Mesenchymal stem cell (in vitro differentiated cells and primary cell): Measurements from ENCODE around the gene ABCC4.

ENCODE experiments used
- DNase-seq: peaks from one replicate; pipeline ENCODE4 v3.0.0-alpha.2; 2013
- H2AFZ ChIP-seq: one replicate; pipeline ENCODE4 v1.6.1; 2013; ENCODE audit warnings: low read depth, mild to moderate bottlenecking, control low read depth, inconsistent platforms, low read length, moderate library complexity
- H2AK5ac ChIP-seq: 2 replicates; pipeline ENCODE4 v1.6.1; 2013; ENCODE audit warnings: low read length, moderate library complexity, mild to moderate bottlenecking, inconsistent platforms; ENCODE audit not compliant: severe bottlenecking
- H2BK120ac ChIP-seq: one replicate; pipeline ENCODE4 v1.6.1; 2013; ENCODE audit warnings: low read depth, mild to moderate bottlenecking, inconsistent platforms, low read length, moderate library complexity
- H2BK12ac ChIP-seq, 2 experiments: one replicate each; pipeline ENCODE4 v1.6.1; 2013; ENCODE audit warnings: inconsistent platforms in 2 of 2, low read length in 2 of 2, mild to moderate bottlenecking in 2 of 2, moderate library complexity in 2 of 2, control low read depth in 1 of 2
- H2BK15ac ChIP-seq: one replicate; pipeline ENCODE4 v1.6.1; 2013; ENCODE audit warnings: mild to moderate bottlenecking, low read depth, inconsistent platforms; ENCODE audit not compliant: poor library complexity, severe bottlenecking
- H2BK5ac ChIP-seq: 2 replicates; pipeline ENCODE4 v1.6.1; 2013; ENCODE audit warnings: low read depth, mild to moderate bottlenecking, low read length, control low read depth, inconsistent platforms; ENCODE audit not compliant: poor library complexity, severe bottlenecking
- H3K14ac ChIP-seq, 2 experiments: one replicate each; pipeline ENCODE4 v1.6.1; 2013; ENCODE audit warnings: inconsistent platforms in 2 of 2, low read length in 2 of 2, control low read depth in 1 of 2, mild to moderate bottlenecking in 1 of 2, moderate library complexity in 1 of 2
- H3K18ac ChIP-seq, 2 experiments: one replicate each; pipeline ENCODE4 v1.6.1; 2013; ENCODE audit warnings: inconsistent platforms in 2 of 2, low read length in 2 of 2, control low read depth in 1 of 2, low read depth in 1 of 2, mild to moderate bottlenecking in 1 of 2
- H3K23ac ChIP-seq, 2 experiments: one replicate each; pipeline ENCODE4 v1.6.1; 2013; ENCODE audit warnings: inconsistent platforms in 2 of 2, low read length in 2 of 2, mild to moderate bottlenecking in 2 of 2, moderate library complexity in 2 of 2, control low read depth in 1 of 2
- H3K27ac ChIP-seq: 2 replicates; pipeline ENCODE4 v1.5.1; 2013; ENCODE audit warnings: mild to moderate bottlenecking, moderate library complexity, low read length, control low read depth, inconsistent platforms; ENCODE audit not compliant: poor library complexity, severe bottlenecking
- H3K27me3 ChIP-seq, 2 experiments: 2 replicates each; pipeline versions ENCODE4 v1.6.1 to v1.7.0; 2013; ENCODE audit warnings: low read length in 2 of 2, mild to moderate bottlenecking in 2 of 2, moderate library complexity in 2 of 2, control low read depth in 1 of 2, inconsistent platforms in 1 of 2; ENCODE audit not compliant: control insufficient read depth in 1 of 2, insufficient read depth in 1 of 2
- H3K36me3 ChIP-seq, 2 experiments: 2 replicates each; pipeline versions ENCODE4 v1.6.1 to v1.7.0; 2013; ENCODE audit warnings: low read length in 2 of 2, control low read depth in 1 of 2, inconsistent platforms in 1 of 2, low read depth in 1 of 2, mild to moderate bottlenecking in 1 of 2; ENCODE audit not compliant: insufficient read depth in 2 of 2, control insufficient read depth in 1 of 2
- H3K4ac ChIP-seq, 2 experiments: one replicate each; pipeline ENCODE4 v1.6.1; 2013; ENCODE audit warnings: inconsistent platforms in 2 of 2, low read length in 2 of 2, mild to moderate bottlenecking in 2 of 2, moderate library complexity in 2 of 2, control low read depth in 1 of 2, low read depth in 1 of 2
- H3K4me1 ChIP-seq: 2 replicates; pipeline ENCODE4 v1.6.1; 2013; ENCODE audit warnings: low read depth, low read length, control low read depth; ENCODE audit not compliant: control insufficient read depth, insufficient read depth
- H3K4me2 ChIP-seq: 2 replicates; pipeline ENCODE4 v1.6.1; 2013; ENCODE audit warnings: low read length, mild to moderate bottlenecking, inconsistent platforms; ENCODE audit not compliant: poor library complexity, severe bottlenecking
- H3K4me3 ChIP-seq, 2 experiments: 2 replicates each; pipeline versions ENCODE4 v1.5.1 to v1.7.0; 2013; ENCODE audit warnings: low read length in 2 of 2, mild to moderate bottlenecking in 2 of 2, control low read depth in 1 of 2, low read depth in 1 of 2; ENCODE audit not compliant: insufficient read depth in 1 of 2
- H3K79me1 ChIP-seq: replicated peaks from 2 replicates; pipeline ENCODE4 v1.6.1; 2013; ENCODE audit warnings: mild to moderate bottlenecking, control low read depth, low read length, inconsistent platforms; ENCODE audit not compliant: poor library complexity, severe bottlenecking
- H3K9ac ChIP-seq: 2 replicates; pipeline ENCODE4 v1.7.0; 2013; ENCODE audit warnings: mild to moderate bottlenecking, low read length, moderate library complexity
- H3K9me3 ChIP-seq: 2 replicates; pipeline ENCODE4 v1.7.0; 2013; ENCODE audit warnings: mild to moderate bottlenecking, low read length; ENCODE audit not compliant: control insufficient read depth
- H4K8ac ChIP-seq: one replicate; pipeline ENCODE4 v1.6.1; 2013; ENCODE audit warnings: inconsistent platforms, mild to moderate bottlenecking, low read length, moderate library complexity
- H4K91ac ChIP-seq: one replicate; pipeline ENCODE4 v1.6.1; 2013; ENCODE audit warnings: mild to moderate bottlenecking, low read length, inconsistent platforms
- WGBS: methylation state at CpG from one replicate; pipeline ENCODE4 v1.1.7; 2013; ENCODE audit warnings: mixed read lengths; 5-methylcytosine and 5-hydroxymethylcytosine counted together

Gene ABCC4

GRCh38 chr13:95155093-95155492 lies 146.2 kb downstream of the ABCC4 start:
- no peaks in the 10 kb centered on the region for H3K27me3 ChIP-seq
- H3K18ac ChIP-seq = no peak overlapping the region
- H2BK5ac ChIP-seq = no peak overlapping the region
- no peak overlapping the region for H3K4me2 ChIP-seq
- no peaks in the 10 kb centered on the region for H3K9me3 ChIP-seq
- no peak overlapping the region for H3K23ac ChIP-seq
- no peak overlapping the region for H2AFZ ChIP-seq
- no peak overlapping the region for H4K8ac ChIP-seq
- H3K36me3 ChIP-seq = peaks cover 10 to 15% of the 10 kb centered on the region in 2 experiments
- no peak overlapping the region for H3K4ac ChIP-seq
- no CpG with 5 or more reads among the region's 4 CpGs for WGBS
- no peak overlapping the region for H2AK5ac ChIP-seq
- H3K4me1 ChIP-seq = no peaks in the 10 kb centered on the region
- H3K79me1 ChIP-seq = peaks cover 8% of the 10 kb centered on the region
- no peak overlapping the region for H2BK120ac ChIP-seq
- no peak overlapping the region for H3K14ac ChIP-seq
- H2BK15ac ChIP-seq = no peak overlapping the region
- no peak overlapping the region for H4K91ac ChIP-seq
- H3K27ac ChIP-seq = no peak overlapping the region
- DNase-seq = peak; percentile 29
- no peak overlapping the region for H3K9ac ChIP-seq
- no peak overlapping the region for H2BK12ac ChIP-seq
- H3K4me3 ChIP-seq = no peak overlapping the region

- H2BK12ac ChIP-seq = no peak overlapping the region
- H2BK5ac ChIP-seq = no peak overlapping the region
- H2BK120ac ChIP-seq = no peak overlapping the region
- no peak for DNase-seq
- H2AFZ ChIP-seq = no peak overlapping the region
- no peak overlapping the region for H3K4me2 ChIP-seq
- H3K23ac ChIP-seq = no peak overlapping the region
- no peak overlapping the region for H3K9ac ChIP-seq
- peaks cover 13% of the 10 kb centered on the region for H3K79me1 ChIP-seq
- no peak overlapping the region for H3K14ac ChIP-seq
- peaks cover 3 to 14% of the 10 kb centered on the region in 2 experiments for H3K36me3 ChIP-seq
- H3K18ac ChIP-seq = no peak overlapping the region
- no peaks in the 10 kb centered on the region for H3K4me1 ChIP-seq
- no peak overlapping the region for H3K27ac ChIP-seq
- no peak overlapping the region for H2BK15ac ChIP-seq
- H3K9me3 ChIP-seq = no peaks in the 10 kb centered on the region
- no peak overlapping the region for H4K91ac ChIP-seq
- H4K8ac ChIP-seq = no peak overlapping the region
- 67% methylated on average over 1 of the region's 3 CpGs for WGBS
- no peak overlapping the region for H3K4ac ChIP-seq
- H2AK5ac ChIP-seq = no peak overlapping the region
- H3K27me3 ChIP-seq = no peaks in the 10 kb centered on the region
- no peak overlapping the region for H3K4me3 ChIP-seq
Measured at GRCh38 chr13:95154413-95154886, 146.8 kb downstream of the ABCC4 start.

GRCh38 chr13:95153647-95154412 lies 147.4 kb downstream of the ABCC4 start:
- no peaks in the 10 kb centered on the region for H3K27me3 ChIP-seq
- H3K9ac ChIP-seq = peak overlapping the region; percentile 5
- H2AK5ac ChIP-seq = no peak overlapping the region
- peak; percentile 47 for DNase-seq
- H2BK120ac ChIP-seq = no peak overlapping the region
- peaks cover 0 to 14% of the 10 kb centered on the region in 2 experiments for H3K36me3 ChIP-seq
- no peak overlapping the region for H3K4me3 ChIP-seq
- H3K4me1 ChIP-seq = no peaks in the 10 kb centered on the region
- H2BK12ac ChIP-seq = no peak overlapping the region
- no peak overlapping the region for H3K14ac ChIP-seq
- H4K91ac ChIP-seq = no peak overlapping the region
- H2BK15ac ChIP-seq = no peak overlapping the region
- no peak overlapping the region for H2BK5ac ChIP-seq
- no peak overlapping the region for H3K4me2 ChIP-seq
- H3K27ac ChIP-seq = no peak overlapping the region
- peaks cover 11% of the 10 kb centered on the region for H3K79me1 ChIP-seq
- no peak overlapping the region for H4K8ac ChIP-seq
- H3K23ac ChIP-seq = no peak overlapping the region
- 64% methylated on average over 3 of the region's 7 CpGs for WGBS
- H3K9me3 ChIP-seq = no peaks in the 10 kb centered on the region
- no peak overlapping the region for H3K4ac ChIP-seq
- no peak overlapping the region for H3K18ac ChIP-seq
- no peak overlapping the region for H2AFZ ChIP-seq

GRCh38 chr13:95151942-95152587 lies 149.2 kb downstream of the ABCC4 start:
- no peaks in the 10 kb centered on the region for H3K27me3 ChIP-seq

More at GRCh38 chr13:95151942-95152587, 149.2 kb downstream of the ABCC4 start:
- peaks cover 0 to 9% of the 10 kb centered on the region in 2 experiments for H3K36me3 ChIP-seq
- H2AK5ac ChIP-seq = no peak overlapping the region
- H2BK15ac ChIP-seq = no peak overlapping the region
- H3K14ac ChIP-seq = no peak overlapping the region
- no peak overlapping the region for H2BK5ac ChIP-seq
- H2BK12ac ChIP-seq = no peak overlapping the region
- no peaks in the 10 kb centered on the region for H3K9me3 ChIP-seq
- no peak for DNase-seq
- no peak overlapping the region for H3K23ac ChIP-seq
- peaks cover 11% of the 10 kb centered on the region for H3K79me1 ChIP-seq
- H2AFZ ChIP-seq = no peak overlapping the region
- no peak overlapping the region for H3K4me3 ChIP-seq
- H3K4ac ChIP-seq = no peak overlapping the region
- no peak overlapping the region for H3K4me2 ChIP-seq
- H2BK120ac ChIP-seq = no peak overlapping the region
- no peak overlapping the region for H4K8ac ChIP-seq
- no peak overlapping the region for H3K9ac ChIP-seq
- no peak overlapping the region for H3K27ac ChIP-seq
- WGBS = no CpG with 5 or more reads among the region's 4 CpGs
- no peaks in the 10 kb centered on the region for H3K4me1 ChIP-seq
- no peak overlapping the region for H3K18ac ChIP-seq
- H4K91ac ChIP-seq = no peak overlapping the region
